Neutrophil (primary cell): ENCODE results near the gene ZBTB45.

Experiments
- H3K27ac ChIP-seq: fragments of 200-600 bp; sonication (generic); 2 replicates; pipeline ENCODE4 v1.5.1; 2016; ENCODE audit warnings: mild to moderate bottlenecking, moderate library complexity
- H3K27me3 ChIP-seq: fragments of 200-600 bp; sonication (generic); 2 replicates; pipeline ENCODE4 v1.6.0; 2016; ENCODE audit warnings: mild to moderate bottlenecking
- H3K36me3 ChIP-seq: fragments of 200-600 bp; sonication (generic); 2 replicates; pipeline ENCODE4 v1.5.1; 2017
- H3K4me1 ChIP-seq, 2 experiments: fragments of 200-600 bp in 1 of 2; sonication (generic) in 1 of 2; 1 replicate in 1 of 2; 2 replicates in 1 of 2; pipeline versions ENCODE4 v1.5.1 to v1.6.1; 2013 to 2016; ENCODE audit warnings: low read depth in 1 of 2, low read length in 1 of 2, mild to moderate bottlenecking in 1 of 2, moderate library complexity in 1 of 2; ENCODE audit not compliant: control insufficient read depth in 1 of 2, insufficient read depth in 1 of 2
- H3K4me3 ChIP-seq, 2 experiments: fragments of 200-600 bp in 1 of 2; sonication (generic) in 1 of 2; 1 replicate in 1 of 2; 2 replicates in 1 of 2; pipeline ENCODE4 v1.5.1; 2013 to 2016; ENCODE audit warnings: low read depth in 1 of 2, low read length in 1 of 2, mild to moderate bottlenecking in 1 of 2, moderate library complexity in 1 of 2
- H3K9me3 ChIP-seq: fragments of 200-600 bp; sonication (generic); 2 replicates; pipeline ENCODE4 v1.5.1; 2016
- CTCF ChIP-seq: fragments of 200-600 bp; sonication (generic); IDR thresholded peaks from 2 replicates; pipeline ENCODE4 v1.5.1; 2016; ENCODE audit warnings: antibody characterized with exemption

The ZBTB45 gene

GRCh38 chr19:58519355-58520256, at the start of gene ZBTB45:
TSS of gene ZBTB45 (minus strand) at chr19:58519810. CDS start at chr19:58517673, 2,137 bp downstream.
- TF ChIP-seq CTCF = peak; percentile 88

GRCh38 chr19:58568453-58569130, 49.0 kb upstream of the ZBTB45 start:
- H3K9me3 ChIP-seq = no peaks in the 10 kb centered on the region
- H3K4me1 ChIP-seq = peaks cover 23 to 26% of the 10 kb centered on the region in 2 experiments
- peaks cover 10% of the 10 kb centered on the region for H3K27me3 ChIP-seq
- no peak overlapping the region for H3K4me3 ChIP-seq
- peaks cover 28% of the 10 kb centered on the region for H3K36me3 ChIP-seq
- no peak overlapping the region for H3K27ac ChIP-seq
- TF ChIP-seq CTCF = no peak

More at GRCh38 chr19:58519355-58520256, at the start of gene ZBTB45:
- no peaks in the 10 kb centered on the region for H3K9me3 ChIP-seq
- H3K36me3 ChIP-seq = peaks cover 20% of the 10 kb centered on the region
- H3K27ac ChIP-seq = peak within 1 kb of the TSS; percentile 86
- no peaks in the 10 kb centered on the region for H3K27me3 ChIP-seq
- peak within 1 kb of the TSS; percentile 65 to 74 for H3K4me3 ChIP-seq
- peaks cover 25 to 34% of the 10 kb centered on the region in 2 experiments for H3K4me1 ChIP-seq

GRCh38 chr19:58566989-58567388, 47.4 kb upstream of the ZBTB45 start:
- Histone ChIP-seq H3K36me3 (peaks cover 28% of the 10 kb centered on the region), H3K4me3 (no peak overlapping the region), H3K4me1 (peaks cover 34 to 35% of the 10 kb centered on the region in 2 experiments), H3K27me3 (peaks cover 26% of the 10 kb centered on the region), H3K27ac (no peak overlapping the region), H3K9me3 (no peaks in the 10 kb centered on the region)
- TF ChIP-seq CTCF = no peak

- Histone ChIP-seq H3K27ac (no peak overlapping the region), H3K27me3 (peaks cover 43% of the 10 kb centered on the region), H3K9me3 (no peaks in the 10 kb centered on the region), H3K4me1 (peaks cover 28 to 32% of the 10 kb centered on the region in 2 experiments), H3K4me3 (no peak overlapping the region), H3K36me3 (peaks cover 17% of the 10 kb centered on the region)
- no peak for TF ChIP-seq CTCF
Observed at GRCh38 chr19:58563823-58564222, 44.2 kb upstream of the ZBTB45 start.

- H3K27ac ChIP-seq = peak overlapping the region; percentile 54
- no peak for TF ChIP-seq CTCF
- H3K4me3 ChIP-seq = peak overlapping the region; percentile 27 to 52
- no peaks in the 10 kb centered on the region for H3K9me3 ChIP-seq
- peaks cover 14% of the 10 kb centered on the region for H3K36me3 ChIP-seq
- H3K4me1 ChIP-seq = peaks cover 28 to 32% of the 10 kb centered on the region in 2 experiments
- peaks cover 43% of the 10 kb centered on the region for H3K27me3 ChIP-seq
Observed at GRCh38 chr19:58563034-58563573, 43.5 kb upstream of the ZBTB45 start.
